GM12878 (cell line): Measurements from ENCODE around the gene SYCE1L.

Experiments used
- BHLHE40 ChIP-seq, 2 experiments: fragments of 450-650 bp in 1 of 2; IDR thresholded peaks; 2 replicates each; pipeline ENCODE4 v1.6.1; 2011 to 2017; ENCODE audit warnings: low read depth in 2 of 2, borderline replicate concordance in 1 of 2, improper control_type of control experiment in 1 of 2, low read length in 1 of 2, mild to moderate bottlenecking in 1 of 2
- BRCA1 ChIP-seq: IDR thresholded peaks from 2 replicates; pipeline ENCODE4 v1.6.1; 2011; ENCODE audit warnings: low read depth, low read length, improper control_type of control experiment
- CEBPB ChIP-seq, 2 experiments: fragments of 150-350 bp in 1 of 2; IDR thresholded peaks; 2 replicates each; pipeline ENCODE4 v1.6.1; 2012 to 2014; ENCODE audit warnings: low read depth in 2 of 2, low read length in 2 of 2, borderline replicate concordance in 1 of 2, inconsistent platforms in 1 of 2
- EGR1 ChIP-seq, 2 experiments: IDR thresholded peaks; 1 replicate in 1 of 2; 2 replicates in 1 of 2; pipeline ENCODE4 v1.6.1; 2011 to 2012; ENCODE audit warnings: low read depth in 2 of 2, low read length in 2 of 2, borderline replicate concordance in 1 of 2, mild to moderate bottlenecking in 1 of 2, moderate library complexity in 1 of 2
- EP300 ChIP-seq, 2 experiments: fragments of 150-350 bp in 1 of 2; IDR thresholded peaks; 2 replicates each; pipeline ENCODE4 v1.6.1; 2011 to 2012; ENCODE audit warnings: low read depth in 2 of 2, low read length in 2 of 2, borderline replicate concordance in 1 of 2, improper control_type of control experiment in 1 of 2, inconsistent platforms in 1 of 2; ENCODE audit not compliant: control insufficient read depth in 1 of 2
- POLR2A ChIP-seq: IDR thresholded peaks from 2 replicates; pipeline ENCODE4 v1.6.1; 2011; ENCODE audit warnings: low read depth, mild to moderate bottlenecking, low read length
- POLR2AphosphoS5 ChIP-seq: IDR thresholded peaks from 2 replicates; pipeline ENCODE4 v1.6.1; 2011; ENCODE audit warnings: mild to moderate bottlenecking, low read length, inconsistent platforms
- RCOR1 ChIP-seq: conservative IDR thresholded peaks from 2 replicates; pipeline ENCODE4 v1.6.1; 2012; ENCODE audit warnings: low read depth, low read length, improper control_type of control experiment
- SMC3 ChIP-seq: IDR thresholded peaks from 2 replicates; pipeline ENCODE4 v1.6.1; 2011; ENCODE audit warnings: low read length, improper control_type of control experiment, borderline replicate concordance
- USF2 ChIP-seq: IDR thresholded peaks from 2 replicates; pipeline ENCODE4 v1.6.1; 2011; ENCODE audit warnings: low read depth, low read length, improper control_type of control experiment, borderline replicate concordance
- YY1 ChIP-seq: IDR thresholded peaks from 2 replicates; pipeline ENCODE4 v1.6.1; 2011; ENCODE audit warnings: low read depth, mild to moderate bottlenecking, low read length
- TF ChIP-seq, protein P1 (sequence below), 3 experiments: IDR thresholded peaks in 2 of 3; conservative IDR thresholded peaks in 1 of 3; 2 replicates each; pipeline ENCODE4 v1.5.1; 2011; ENCODE audit warnings: low read depth in 3 of 3, low read length in 3 of 3, mild to moderate bottlenecking in 3 of 3, control low read depth in 2 of 3, moderate library complexity in 2 of 3, inconsistent platforms in 1 of 3, mixed read lengths in 1 of 3; ENCODE audit not compliant: control insufficient read depth in 2 of 3, insufficient read depth in 1 of 3; ENCODE audit errors: extremely low read depth in 1 of 3
- TF ChIP-seq, protein P2 (sequence below): fragments of 450-650 bp; IDR thresholded peaks from 2 replicates; pipeline ENCODE4 v1.6.1; 2017; ENCODE audit warnings: antibody characterized with exemption, mild to moderate bottlenecking, moderate library complexity

GRCh38 chr16:77208382-77208781 is 9.2 kb downstream of the SYCE1L start:
- TF ChIP-seq, protein P1, sequence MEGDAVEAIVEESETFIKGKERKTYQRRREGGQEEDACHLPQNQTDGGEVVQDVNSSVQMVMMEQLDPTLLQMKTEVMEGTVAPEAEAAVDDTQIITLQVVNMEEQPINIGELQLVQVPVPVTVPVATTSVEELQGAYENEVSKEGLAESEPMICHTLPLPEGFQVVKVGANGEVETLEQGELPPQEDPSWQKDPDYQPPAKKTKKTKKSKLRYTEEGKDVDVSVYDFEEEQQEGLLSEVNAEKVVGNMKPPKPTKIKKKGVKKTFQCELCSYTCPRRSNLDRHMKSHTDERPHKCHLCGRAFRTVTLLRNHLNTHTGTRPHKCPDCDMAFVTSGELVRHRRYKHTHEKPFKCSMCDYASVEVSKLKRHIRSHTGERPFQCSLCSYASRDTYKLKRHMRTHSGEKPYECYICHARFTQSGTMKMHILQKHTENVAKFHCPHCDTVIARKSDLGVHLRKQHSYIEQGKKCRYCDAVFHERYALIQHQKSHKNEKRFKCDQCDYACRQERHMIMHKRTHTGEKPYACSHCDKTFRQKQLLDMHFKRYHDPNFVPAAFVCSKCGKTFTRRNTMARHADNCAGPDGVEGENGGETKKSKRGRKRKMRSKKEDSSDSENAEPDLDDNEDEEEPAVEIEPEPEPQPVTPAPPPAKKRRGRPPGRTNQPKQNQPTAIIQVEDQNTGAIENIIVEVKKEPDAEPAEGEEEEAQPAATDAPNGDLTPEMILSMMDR (IDR thresholded peaks at IDR 0.05 in 2 of 3, conservative IDR thresholded peaks at IDR 0.05 in 1 of 3; ENCODE audit: control insufficient read depth in 2 of 3, extremely low read depth in 1 of 3, insufficient read depth in 1 of 3, low read depth in 3 of 3, low read length in 3 of 3) = no peak
- TF ChIP-seq POLR2A (no peak), EP300 (IDR thresholded peaks at IDR 0.05; ENCODE audit: borderline replicate concordance in 1 of 2, control insufficient read depth in 1 of 2, low read depth in 2 of 2, low read length in 2 of 2) (no peak), RCOR1 (no peak), BHLHE40 (IDR thresholded peaks at IDR 0.05; ENCODE audit: borderline replicate concordance in 1 of 2, low read depth in 2 of 2, low read length in 1 of 2) (no peak), SMC3 (no peak), USF2 (no peak), BRCA1 (no peak), POLR2AphosphoS5 (no peak), YY1 (no peak), EGR1 (IDR thresholded peaks at IDR 0.05; ENCODE audit: borderline replicate concordance in 1 of 2, low read depth in 2 of 2, low read length in 2 of 2) (no peak), CEBPB (IDR thresholded peaks at IDR 0.05; ENCODE audit: borderline replicate concordance in 1 of 2, low read depth in 2 of 2, low read length in 2 of 2) (no peak)
- TF ChIP-seq, protein P2, sequence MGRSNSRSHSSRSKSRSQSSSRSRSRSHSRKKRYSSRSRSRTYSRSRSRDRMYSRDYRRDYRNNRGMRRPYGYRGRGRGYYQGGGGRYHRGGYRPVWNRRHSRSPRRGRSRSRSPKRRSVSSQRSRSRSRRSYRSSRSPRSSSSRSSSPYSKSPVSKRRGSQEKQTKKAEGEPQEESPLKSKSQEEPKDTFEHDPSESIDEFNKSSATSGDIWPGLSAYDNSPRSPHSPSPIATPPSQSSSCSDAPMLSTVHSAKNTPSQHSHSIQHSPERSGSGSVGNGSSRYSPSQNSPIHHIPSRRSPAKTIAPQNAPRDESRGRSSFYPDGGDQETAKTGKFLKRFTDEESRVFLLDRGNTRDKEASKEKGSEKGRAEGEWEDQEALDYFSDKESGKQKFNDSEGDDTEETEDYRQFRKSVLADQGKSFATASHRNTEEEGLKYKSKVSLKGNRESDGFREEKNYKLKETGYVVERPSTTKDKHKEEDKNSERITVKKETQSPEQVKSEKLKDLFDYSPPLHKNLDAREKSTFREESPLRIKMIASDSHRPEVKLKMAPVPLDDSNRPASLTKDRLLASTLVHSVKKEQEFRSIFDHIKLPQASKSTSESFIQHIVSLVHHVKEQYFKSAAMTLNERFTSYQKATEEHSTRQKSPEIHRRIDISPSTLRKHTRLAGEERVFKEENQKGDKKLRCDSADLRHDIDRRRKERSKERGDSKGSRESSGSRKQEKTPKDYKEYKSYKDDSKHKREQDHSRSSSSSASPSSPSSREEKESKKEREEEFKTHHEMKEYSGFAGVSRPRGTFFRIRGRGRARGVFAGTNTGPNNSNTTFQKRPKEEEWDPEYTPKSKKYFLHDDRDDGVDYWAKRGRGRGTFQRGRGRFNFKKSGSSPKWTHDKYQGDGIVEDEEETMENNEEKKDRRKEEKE = no peak
